Neutrophil (primary cell): ENCODE data around the gene TRAF4.

ENCODE experiments used
- H3K27ac ChIP-seq: fragments of 200-600 bp; sonication (generic); 2 replicates; pipeline ENCODE4 v1.5.1; 2016; ENCODE audit warnings: mild to moderate bottlenecking, moderate library complexity
- H3K27me3 ChIP-seq: fragments of 200-600 bp; sonication (generic); 2 replicates; pipeline ENCODE4 v1.6.0; 2016; ENCODE audit warnings: mild to moderate bottlenecking
- H3K36me3 ChIP-seq: fragments of 200-600 bp; sonication (generic); 2 replicates; pipeline ENCODE4 v1.5.1; 2017
- H3K4me1 ChIP-seq, 2 experiments: fragments of 200-600 bp in 1 of 2; sonication (generic) in 1 of 2; 1 replicate in 1 of 2; 2 replicates in 1 of 2; pipeline versions ENCODE4 v1.5.1 to v1.6.1; 2013 to 2016; ENCODE audit warnings: low read depth in 1 of 2, low read length in 1 of 2, mild to moderate bottlenecking in 1 of 2, moderate library complexity in 1 of 2; ENCODE audit not compliant: control insufficient read depth in 1 of 2, insufficient read depth in 1 of 2
- H3K4me3 ChIP-seq, 2 experiments: fragments of 200-600 bp in 1 of 2; sonication (generic) in 1 of 2; 1 replicate in 1 of 2; 2 replicates in 1 of 2; pipeline ENCODE4 v1.5.1; 2013 to 2016; ENCODE audit warnings: low read depth in 1 of 2, low read length in 1 of 2, mild to moderate bottlenecking in 1 of 2, moderate library complexity in 1 of 2
- H3K9me3 ChIP-seq: fragments of 200-600 bp; sonication (generic); 2 replicates; pipeline ENCODE4 v1.5.1; 2016
- TF ChIP-seq, protein P1 (sequence below): fragments of 200-600 bp; sonication (generic); IDR thresholded peaks from 2 replicates; pipeline ENCODE4 v1.5.1; 2016; ENCODE audit warnings: antibody characterized with exemption

TRAF4 gene

DNA sequence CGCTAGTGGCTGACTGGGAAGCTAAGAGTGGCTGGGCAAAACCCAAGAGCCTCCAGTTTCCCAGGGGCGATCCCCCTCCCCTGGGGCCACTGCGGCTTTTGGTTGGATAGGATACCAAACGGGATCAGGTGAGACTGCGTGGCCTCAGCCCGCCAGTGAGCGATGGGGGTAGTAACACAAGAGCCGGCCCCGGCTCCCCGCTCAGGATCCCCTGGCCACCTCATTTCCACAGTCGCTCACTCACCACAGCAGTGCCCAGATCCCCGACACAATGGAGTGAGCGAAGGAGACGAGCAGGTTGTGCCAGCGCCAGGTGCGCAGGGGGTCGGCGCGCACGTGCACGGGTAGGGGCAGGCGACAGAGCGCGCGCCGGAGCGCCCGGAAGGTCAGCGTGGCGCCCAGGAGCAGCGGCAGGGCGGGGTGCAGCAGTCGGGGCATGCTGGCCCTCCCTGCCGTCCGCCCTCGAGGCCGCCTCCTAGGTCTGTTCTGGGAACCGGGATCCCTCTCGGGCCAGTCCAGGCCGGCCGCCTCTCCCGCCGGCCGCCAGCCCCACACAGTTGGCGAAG lies 18.1 kb upstream of the TRAF4 start:
- Histone ChIP-seq H3K4me1 (peaks cover 41 to 42% of the 10 kb centered on the region in 2 experiments), H3K27me3 (peaks cover 21% of the 10 kb centered on the region), H3K9me3 (no peaks in the 10 kb centered on the region), H3K27ac (no peak overlapping the region), H3K36me3 (peaks cover 22% of the 10 kb centered on the region), H3K4me3 (peak overlapping the region; percentile 63 to 87)
- TF ChIP-seq, protein P1, sequence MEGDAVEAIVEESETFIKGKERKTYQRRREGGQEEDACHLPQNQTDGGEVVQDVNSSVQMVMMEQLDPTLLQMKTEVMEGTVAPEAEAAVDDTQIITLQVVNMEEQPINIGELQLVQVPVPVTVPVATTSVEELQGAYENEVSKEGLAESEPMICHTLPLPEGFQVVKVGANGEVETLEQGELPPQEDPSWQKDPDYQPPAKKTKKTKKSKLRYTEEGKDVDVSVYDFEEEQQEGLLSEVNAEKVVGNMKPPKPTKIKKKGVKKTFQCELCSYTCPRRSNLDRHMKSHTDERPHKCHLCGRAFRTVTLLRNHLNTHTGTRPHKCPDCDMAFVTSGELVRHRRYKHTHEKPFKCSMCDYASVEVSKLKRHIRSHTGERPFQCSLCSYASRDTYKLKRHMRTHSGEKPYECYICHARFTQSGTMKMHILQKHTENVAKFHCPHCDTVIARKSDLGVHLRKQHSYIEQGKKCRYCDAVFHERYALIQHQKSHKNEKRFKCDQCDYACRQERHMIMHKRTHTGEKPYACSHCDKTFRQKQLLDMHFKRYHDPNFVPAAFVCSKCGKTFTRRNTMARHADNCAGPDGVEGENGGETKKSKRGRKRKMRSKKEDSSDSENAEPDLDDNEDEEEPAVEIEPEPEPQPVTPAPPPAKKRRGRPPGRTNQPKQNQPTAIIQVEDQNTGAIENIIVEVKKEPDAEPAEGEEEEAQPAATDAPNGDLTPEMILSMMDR = no peak

DNA sequence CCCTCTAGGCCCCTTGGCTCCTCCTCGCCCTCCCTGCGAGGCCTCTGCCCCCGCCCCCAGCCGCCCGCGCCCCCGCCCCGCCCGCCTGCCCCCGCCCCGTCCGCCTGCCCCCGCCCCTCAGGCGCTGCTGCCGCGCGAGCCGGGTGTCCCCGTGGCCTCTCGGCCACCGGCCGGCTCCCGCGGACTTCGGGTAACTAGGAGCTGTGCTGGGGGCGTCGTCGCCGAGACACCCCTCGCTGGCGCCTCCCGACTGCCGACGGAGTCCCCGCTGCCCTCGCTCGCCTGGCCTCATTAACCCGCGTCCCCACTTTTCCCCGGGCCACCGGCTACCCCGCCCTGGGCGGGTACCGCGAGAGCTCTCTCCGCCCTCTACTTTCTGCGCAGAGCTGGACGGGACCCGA lies 17.6 kb upstream of the TRAF4 start, which contains the start of gene TLCD1:
Gene TLCD1, minus strand, starts transcription at position 8 of the 401 bp plus-strand sequence. CDS start 136 bp downstream, outside the sequence.
- TF ChIP-seq, protein P1 = no peak
- H3K4me3 ChIP-seq = peak within 1 kb of the TSS; percentile 63 to 87
- H3K27ac ChIP-seq = peak within 1 kb of the TSS; percentile 45
- H3K9me3 ChIP-seq = no peaks in the 10 kb centered on the region
- peaks cover 21% of the 10 kb centered on the region for H3K27me3 ChIP-seq
- peaks cover 22% of the 10 kb centered on the region for H3K36me3 ChIP-seq
- H3K4me1 ChIP-seq = peaks cover 36 to 39% of the 10 kb centered on the region in 2 experiments

DNA sequence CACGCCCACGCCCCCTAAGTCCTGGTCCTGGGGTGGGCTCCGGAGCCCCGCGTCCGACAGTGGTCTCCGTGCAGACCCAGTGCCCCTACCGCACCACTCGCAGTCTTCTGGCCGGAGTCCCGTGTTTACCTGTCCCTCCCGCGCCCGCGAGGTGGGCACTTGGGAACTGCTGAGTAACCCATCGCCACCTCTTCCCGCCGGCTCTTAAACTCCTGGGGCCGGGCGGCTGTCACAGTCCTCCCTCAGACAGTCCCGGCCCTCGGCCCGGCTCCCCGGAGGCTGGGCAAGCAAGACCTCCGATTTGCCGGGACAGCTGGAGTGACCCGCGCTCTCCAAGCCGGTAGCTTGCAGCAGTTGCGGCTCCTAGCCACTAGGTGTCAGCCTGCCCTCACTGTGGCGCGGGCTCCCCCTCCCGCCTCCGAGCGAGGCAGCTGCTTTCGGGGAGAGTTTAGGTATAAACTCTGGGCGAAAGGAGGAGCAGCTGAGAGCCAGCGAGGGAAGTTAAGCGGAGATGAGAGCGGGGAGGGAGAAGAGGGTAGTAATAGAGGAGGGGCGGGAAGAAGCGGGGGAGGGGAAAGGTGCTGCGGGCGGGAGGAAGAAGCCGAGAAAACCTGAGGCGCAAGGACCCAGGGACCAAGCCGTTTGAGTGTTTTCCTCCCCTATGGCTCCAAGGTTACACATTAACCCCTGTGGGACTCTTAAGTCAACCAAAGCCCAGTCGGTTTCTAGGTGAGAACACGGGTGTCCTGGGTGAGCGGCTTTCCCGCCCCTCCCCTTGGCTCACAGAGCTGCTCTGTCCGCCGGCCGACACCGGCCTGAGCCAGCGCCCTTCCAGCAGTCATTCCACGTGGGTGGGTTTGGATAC lies 17.0 kb upstream of the TRAF4 start:
- H3K4me3 ChIP-seq = peak overlapping the region; percentile 63 to 87
- H3K27me3 ChIP-seq = peaks cover 21% of the 10 kb centered on the region
- peaks cover 22% of the 10 kb centered on the region for H3K36me3 ChIP-seq
- H3K9me3 ChIP-seq = no peaks in the 10 kb centered on the region
- TF ChIP-seq, protein P1 = peak; percentile 99
- H3K4me1 ChIP-seq = peaks cover 33 to 39% of the 10 kb centered on the region in 2 experiments
- H3K27ac ChIP-seq = peak overlapping the region; percentile 45

DNA sequence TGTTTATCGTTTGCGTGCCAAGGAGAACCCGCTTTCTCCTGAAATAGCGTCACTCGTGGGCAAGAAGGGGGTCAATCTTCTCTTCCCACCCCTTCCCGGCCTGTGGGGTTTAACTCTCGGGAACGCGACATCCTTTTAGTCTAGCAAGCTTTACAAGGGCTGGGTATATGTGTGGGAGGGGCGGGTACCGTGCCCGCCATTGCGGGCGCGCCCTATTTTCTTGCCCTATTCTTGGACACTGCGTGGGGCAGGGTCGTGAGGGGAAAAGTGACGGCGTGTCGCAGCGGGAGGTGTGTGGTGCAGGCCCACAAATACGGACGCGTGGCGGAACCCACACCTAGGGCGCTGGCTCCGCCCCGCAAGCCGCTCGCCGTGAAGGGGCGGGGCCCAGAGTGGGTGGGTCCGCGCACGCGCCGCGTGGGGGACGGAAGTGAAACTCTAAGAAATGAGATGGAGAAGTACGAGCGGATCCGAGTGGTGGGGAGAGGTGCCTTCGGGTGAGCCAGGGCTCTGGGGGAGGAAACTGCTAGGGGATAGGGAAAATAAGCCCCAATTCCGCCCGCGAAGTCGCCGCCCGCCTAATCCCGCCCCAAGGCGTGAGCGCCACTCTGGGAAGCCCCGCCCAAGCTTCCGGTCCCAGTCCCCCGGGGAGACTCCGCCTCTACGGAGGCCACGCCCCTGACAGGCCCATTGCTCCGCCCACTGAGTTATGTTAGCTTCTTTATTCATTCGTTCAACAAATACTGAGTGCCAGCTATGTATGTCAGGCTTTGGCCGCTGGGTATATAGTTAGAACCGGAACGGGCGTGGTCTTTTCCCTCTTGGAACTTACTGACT lies 15.2 kb upstream of the TRAF4 start, which contains the start of gene NEK8:
Gene NEK8, plus strand, starts transcription at position 425 of the 837 bp plus-strand sequence. Its CDS starts 26 bp downstream, at position 451.
- Histone ChIP-seq H3K27me3 (peaks cover 21% of the 10 kb centered on the region), H3K4me3 (peak within 1 kb of the TSS; percentile 63 to 87), H3K9me3 (no peaks in the 10 kb centered on the region), H3K36me3 (peaks cover 10% of the 10 kb centered on the region), H3K27ac (peak within 1 kb of the TSS; percentile 98), H3K4me1 (peaks cover 33 to 39% of the 10 kb centered on the region in 2 experiments)
- TF ChIP-seq, protein P1 = peak; percentile 28

DNA sequence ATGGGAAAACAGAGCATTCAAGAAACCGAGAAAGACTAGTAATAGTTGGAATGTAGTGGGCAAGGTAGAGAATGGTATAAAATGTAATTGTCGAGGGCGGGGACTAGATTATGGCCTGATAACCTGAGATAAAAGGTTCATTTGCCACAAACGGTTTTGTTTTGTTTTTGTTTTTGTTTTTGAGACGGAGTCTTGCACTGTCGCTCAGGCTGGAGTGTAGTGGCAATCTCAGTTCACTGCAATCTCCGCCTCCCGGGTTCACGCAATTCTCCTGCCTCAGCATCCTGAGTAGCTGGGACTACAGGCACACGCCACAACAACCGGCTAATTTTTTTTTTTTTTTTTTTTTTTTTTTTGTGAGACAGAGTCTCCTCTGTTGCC lies 13.9 kb upstream of the TRAF4 start:
- TF ChIP-seq, protein P1 = no peak
- Histone ChIP-seq H3K36me3 (no peaks in the 10 kb centered on the region), H3K4me3 (no peak overlapping the region), H3K4me1 (peaks cover 33 to 39% of the 10 kb centered on the region in 2 experiments), H3K27me3 (peaks cover 18% of the 10 kb centered on the region), H3K27ac (no peak overlapping the region), H3K9me3 (no peaks in the 10 kb centered on the region)
